OCI-LY7 (cell line): Measurements from ENCODE around the gene RXFP3.

Experiments
- EZH2phosphoT487 ChIP-seq: fragments of 200-600 bp; sonication (generic); IDR thresholded peaks from 2 replicates; pipeline ENCODE4 v1.6.1; 2018; ENCODE audit warnings: low read depth, borderline replicate concordance, mild to moderate bottlenecking, mixed run types, antibody characterized with exemption, low read length, moderate library complexity, mixed read lengths
- TF ChIP-seq, protein P1 (sequence below): fragments of 200-600 bp; sonication (generic); conservative IDR thresholded peaks from 2 replicates; pipeline ENCODE4 v1.5.1; 2014; ENCODE audit warnings: mild to moderate bottlenecking, antibody characterized with exemption, low read length, moderate library complexity, mixed read lengths

- TF ChIP-seq, protein P1, sequence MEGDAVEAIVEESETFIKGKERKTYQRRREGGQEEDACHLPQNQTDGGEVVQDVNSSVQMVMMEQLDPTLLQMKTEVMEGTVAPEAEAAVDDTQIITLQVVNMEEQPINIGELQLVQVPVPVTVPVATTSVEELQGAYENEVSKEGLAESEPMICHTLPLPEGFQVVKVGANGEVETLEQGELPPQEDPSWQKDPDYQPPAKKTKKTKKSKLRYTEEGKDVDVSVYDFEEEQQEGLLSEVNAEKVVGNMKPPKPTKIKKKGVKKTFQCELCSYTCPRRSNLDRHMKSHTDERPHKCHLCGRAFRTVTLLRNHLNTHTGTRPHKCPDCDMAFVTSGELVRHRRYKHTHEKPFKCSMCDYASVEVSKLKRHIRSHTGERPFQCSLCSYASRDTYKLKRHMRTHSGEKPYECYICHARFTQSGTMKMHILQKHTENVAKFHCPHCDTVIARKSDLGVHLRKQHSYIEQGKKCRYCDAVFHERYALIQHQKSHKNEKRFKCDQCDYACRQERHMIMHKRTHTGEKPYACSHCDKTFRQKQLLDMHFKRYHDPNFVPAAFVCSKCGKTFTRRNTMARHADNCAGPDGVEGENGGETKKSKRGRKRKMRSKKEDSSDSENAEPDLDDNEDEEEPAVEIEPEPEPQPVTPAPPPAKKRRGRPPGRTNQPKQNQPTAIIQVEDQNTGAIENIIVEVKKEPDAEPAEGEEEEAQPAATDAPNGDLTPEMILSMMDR = no peak
- TF ChIP-seq EZH2phosphoT487 = no peak
Observed at GRCh38 chr5:33891788-33892619, 44.2 kb upstream of the RXFP3 start, which contains the start of gene ADAMTS12.
